WTC11 (cell line): Measurements from ENCODE around the gene PSMA4. TPM values are rescaled to one million over a fixed set of nuclear protein-coding genes. Genes with fewer than 3 reads are reported as not detected.

Source experiments
- ATAC-seq: fragments of 200-7000 bp; cut with Tn5 transposase; 2 replicates; pipeline ENCODE4 v1.10.0; 2021; ENCODE audit warnings: mild to moderate bottlenecking, moderate library complexity
- CTCF ChIA-PET: fragments of 300-600 bp; sonication (Branson Sonifier 250); formaldehyde crosslinking; loops from one replicate; lab custom pipeline; 2021; ENCODE audit warnings: antibody characterized with exemption; lab: Charles Lee
- POLR2A ChIA-PET: fragments of 350-600 bp; sonication (Branson Sonifier 250); formaldehyde crosslinking; loops from one replicate; lab custom pipeline; 2021; ENCODE audit warnings: antibody characterized with exemption; lab: Charles Lee
- DNase-seq: peaks from one replicate; pipeline ENCODE4 v3.0.0; 2021; ENCODE audit warnings: low spot score
- H3K27ac Mint-ChIP-seq: 2 replicates; pipeline ENCODE4 v1.8.0; 2021; ENCODE audit warnings: mixed read lengths
- H3K27me3 Mint-ChIP-seq: 2 replicates; pipeline ENCODE4 v1.8.0; 2021; ENCODE audit warnings: low read depth, mild to moderate bottlenecking, moderate library complexity, mixed read lengths
- H3K36me3 Mint-ChIP-seq: 2 replicates; pipeline ENCODE4 v1.8.0; 2021; ENCODE audit warnings: mixed read lengths
- H3K4me1 Mint-ChIP-seq: 2 replicates; pipeline ENCODE4 v1.8.0; 2022; ENCODE audit warnings: mixed read lengths
- H3K4me3 Mint-ChIP-seq: 2 replicates; pipeline ENCODE4 v1.8.0; 2021; ENCODE audit warnings: mild to moderate bottlenecking, moderate library complexity, mixed read lengths
- H3K9me3 Mint-ChIP-seq: 2 replicates; pipeline ENCODE4 v1.8.0; 2021; ENCODE audit warnings: mixed read lengths
- CREB1 ChIP-seq: sonication (generic); formaldehyde crosslinking; IDR thresholded peaks from 2 replicates; pipeline ENCODE4 v1.8.0; 2023; ENCODE audit warnings: mild to moderate bottlenecking, missing genetic modification reagents
- CREM ChIP-seq: sonication (generic); formaldehyde crosslinking; IDR thresholded peaks from 2 replicates; pipeline ENCODE4 v1.8.1; 2022; ENCODE audit warnings: mild to moderate bottlenecking, missing genetic modification reagents, moderate library complexity
- MAX ChIP-seq: sonication (generic); formaldehyde crosslinking; IDR thresholded peaks from 2 replicates; pipeline ENCODE4 v1.8.0; 2022; ENCODE audit warnings: mild to moderate bottlenecking, missing genetic modification reagents
- NFATC4 ChIP-seq: fragments of 250-450 bp; sonication (Bioruptor Pico); IDR thresholded peaks from 2 replicates; pipeline ENCODE4 v1.9.0; 2021; ENCODE audit warnings: mild to moderate bottlenecking
- NR1H2 ChIP-seq: sonication (generic); formaldehyde crosslinking; IDR thresholded peaks from 2 replicates; pipeline ENCODE4 v1.9.0; 2021; ENCODE audit warnings: mild to moderate bottlenecking, moderate library complexity, missing genetic modification reagents
- OVOL2 ChIP-seq: fragments of 250-450 bp; sonication (Bioruptor Pico); IDR thresholded peaks from 2 replicates; pipeline ENCODE4 v1.9.0; 2021; ENCODE audit warnings: mild to moderate bottlenecking, borderline replicate concordance
- SP1 ChIP-seq: sonication (generic); formaldehyde crosslinking; conservative IDR thresholded peaks from 2 replicates; pipeline ENCODE4 v1.8.1; 2022; ENCODE audit warnings: missing genetic modification reagents
- TEAD1 ChIP-seq: sonication (generic); formaldehyde crosslinking; IDR thresholded peaks from 2 replicates; pipeline ENCODE4 v1.8.0; 2022; ENCODE audit warnings: mild to moderate bottlenecking, missing genetic modification reagents
- ZBTB21 ChIP-seq: sonication (generic); formaldehyde crosslinking; IDR thresholded peaks from 2 replicates; pipeline ENCODE4 v1.8.1; 2023; ENCODE audit warnings: mild to moderate bottlenecking, missing genetic modification reagents, borderline replicate concordance
- ZBTB43 ChIP-seq: sonication (generic); formaldehyde crosslinking; IDR thresholded peaks from 2 replicates; pipeline ENCODE4 v1.8.1; 2023; ENCODE audit warnings: mild to moderate bottlenecking, missing genetic modification reagents
- ZNF671 ChIP-seq: fragments of 250-450 bp; sonication (Bioruptor Pico); IDR thresholded peaks from 2 replicates; pipeline ENCODE4 v1.8.0; 2021; ENCODE audit warnings: mild to moderate bottlenecking
- ZSCAN18 ChIP-seq: fragments of 250-450 bp; sonication (Bioruptor Pico); IDR thresholded peaks from 2 replicates; pipeline ENCODE4 v2.1.2; 2022; ENCODE audit warnings: mild to moderate bottlenecking, moderate library complexity
- total RNA-seq: library from RNA; stranded (reverse); gene quantifications from 3 replicates; pipeline ENCODE4 v1.2.3, GENCODE V29; 2021
- TF ChIP-seq, protein P1 (sequence below): sonication (generic); formaldehyde crosslinking; IDR thresholded peaks from 2 replicates; pipeline ENCODE4 v1.8.1; 2022; ENCODE audit warnings: mild to moderate bottlenecking, moderate library complexity, missing genetic modification reagents
- TF ChIP-seq, protein P2 (sequence below): sonication (generic); formaldehyde crosslinking; IDR thresholded peaks from 2 replicates; pipeline ENCODE4 v1.8.0; 2023; ENCODE audit warnings: missing genetic modification reagents, mild to moderate bottlenecking, borderline replicate concordance
- TF ChIP-seq, protein P3 (sequence below): sonication (generic); formaldehyde crosslinking; IDR thresholded peaks from 2 replicates; pipeline ENCODE4 v1.8.0; 2022; ENCODE audit warnings: missing genetic modification reagents
- TF ChIP-seq, protein P4 (sequence below): fragments of 250-450 bp; sonication (Bioruptor Pico); IDR thresholded peaks from 2 replicates; pipeline ENCODE4 v1.9.0; 2021; ENCODE audit warnings: mild to moderate bottlenecking, borderline replicate concordance

PSMA4 gene
- total RNA-seq, 1 experiment from 2014 or later: 281 TPM

GRCh38 chr15:78565097-78565950 is 25.1 kb downstream of the PSMA4 start, which contains the start of gene CHRNA5:
CHRNA5 (plus strand) TSS chr15:78565520; CDS start chr15:78565720, 200 bp downstream.
- peak within 1 kb of the TSS; percentile 80 for H3K27ac Mint-ChIP-seq
- CTCF ChIA-PET: interaction anchor here (0.6 to 2.3 kb wide), 24 partner anchors 10 to 457 kb away, joined by 3 to 18 read pairs (median 5); partner anchors contain the start of genes ADAMTS7, CHRNA3, CRABP1 and IREB2
- peak; percentile 96 for ATAC-seq
- peak within 1 kb of the TSS; percentile 90 for H3K4me3 Mint-ChIP-seq
- no peaks in the 10 kb centered on the region for H3K36me3 Mint-ChIP-seq
- H3K27me3 Mint-ChIP-seq: no peaks in the 10 kb centered on the region; the same call in 1 of the 2 replicates
- no peaks in the 10 kb centered on the region for H3K9me3 Mint-ChIP-seq
- peaks cover 23% of the 10 kb centered on the region for H3K4me1 Mint-ChIP-seq
- peak; percentile 100 for DNase-seq
- TF ChIP-seq, protein P1, sequence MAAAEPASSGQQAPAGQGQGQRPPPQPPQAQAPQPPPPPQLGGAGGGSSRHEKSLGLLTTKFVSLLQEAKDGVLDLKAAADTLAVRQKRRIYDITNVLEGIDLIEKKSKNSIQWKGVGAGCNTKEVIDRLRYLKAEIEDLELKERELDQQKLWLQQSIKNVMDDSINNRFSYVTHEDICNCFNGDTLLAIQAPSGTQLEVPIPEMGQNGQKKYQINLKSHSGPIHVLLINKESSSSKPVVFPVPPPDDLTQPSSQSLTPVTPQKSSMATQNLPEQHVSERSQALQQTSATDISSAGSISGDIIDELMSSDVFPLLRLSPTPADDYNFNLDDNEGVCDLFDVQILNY (CRISPR knock-in tag): peak; percentile 47; the same call in 1 of the 2 replicates
- no peak for TF ChIP-seq NR1H2
- TF ChIP-seq, protein P2, sequence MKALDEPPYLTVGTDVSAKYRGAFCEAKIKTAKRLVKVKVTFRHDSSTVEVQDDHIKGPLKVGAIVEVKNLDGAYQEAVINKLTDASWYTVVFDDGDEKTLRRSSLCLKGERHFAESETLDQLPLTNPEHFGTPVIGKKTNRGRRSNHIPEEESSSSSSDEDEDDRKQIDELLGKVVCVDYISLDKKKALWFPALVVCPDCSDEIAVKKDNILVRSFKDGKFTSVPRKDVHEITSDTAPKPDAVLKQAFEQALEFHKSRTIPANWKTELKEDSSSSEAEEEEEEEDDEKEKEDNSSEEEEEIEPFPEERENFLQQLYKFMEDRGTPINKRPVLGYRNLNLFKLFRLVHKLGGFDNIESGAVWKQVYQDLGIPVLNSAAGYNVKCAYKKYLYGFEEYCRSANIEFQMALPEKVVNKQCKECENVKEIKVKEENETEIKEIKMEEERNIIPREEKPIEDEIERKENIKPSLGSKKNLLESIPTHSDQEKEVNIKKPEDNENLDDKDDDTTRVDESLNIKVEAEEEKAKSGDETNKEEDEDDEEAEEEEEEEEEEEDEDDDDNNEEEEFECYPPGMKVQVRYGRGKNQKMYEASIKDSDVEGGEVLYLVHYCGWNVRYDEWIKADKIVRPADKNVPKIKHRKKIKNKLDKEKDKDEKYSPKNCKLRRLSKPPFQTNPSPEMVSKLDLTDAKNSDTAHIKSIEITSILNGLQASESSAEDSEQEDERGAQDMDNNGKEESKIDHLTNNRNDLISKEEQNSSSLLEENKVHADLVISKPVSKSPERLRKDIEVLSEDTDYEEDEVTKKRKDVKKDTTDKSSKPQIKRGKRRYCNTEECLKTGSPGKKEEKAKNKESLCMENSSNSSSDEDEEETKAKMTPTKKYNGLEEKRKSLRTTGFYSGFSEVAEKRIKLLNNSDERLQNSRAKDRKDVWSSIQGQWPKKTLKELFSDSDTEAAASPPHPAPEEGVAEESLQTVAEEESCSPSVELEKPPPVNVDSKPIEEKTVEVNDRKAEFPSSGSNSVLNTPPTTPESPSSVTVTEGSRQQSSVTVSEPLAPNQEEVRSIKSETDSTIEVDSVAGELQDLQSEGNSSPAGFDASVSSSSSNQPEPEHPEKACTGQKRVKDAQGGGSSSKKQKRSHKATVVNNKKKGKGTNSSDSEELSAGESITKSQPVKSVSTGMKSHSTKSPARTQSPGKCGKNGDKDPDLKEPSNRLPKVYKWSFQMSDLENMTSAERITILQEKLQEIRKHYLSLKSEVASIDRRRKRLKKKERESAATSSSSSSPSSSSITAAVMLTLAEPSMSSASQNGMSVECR (CRISPR knock-in tag): peak; percentile 70; the same call in 1 of the 2 replicates
- TF ChIP-seq OVOL2 (CRISPR knock-in tag): no peak
- no peak for TF ChIP-seq CREB1
- peak; percentile 65; the same call in 1 of the 2 replicates for TF ChIP-seq MAX (CRISPR knock-in tag)
- TF ChIP-seq ZNF671 (CRISPR knock-in tag): peak; percentile 65; the same call in 1 of the 2 replicates
- TF ChIP-seq CREM (CRISPR knock-in tag): peak; percentile 75; the same call in 1 of the 2 replicates
- TF ChIP-seq ZBTB21: peak; percentile 77; the same call in 1 of the 2 replicates
- TF ChIP-seq, protein P3, sequence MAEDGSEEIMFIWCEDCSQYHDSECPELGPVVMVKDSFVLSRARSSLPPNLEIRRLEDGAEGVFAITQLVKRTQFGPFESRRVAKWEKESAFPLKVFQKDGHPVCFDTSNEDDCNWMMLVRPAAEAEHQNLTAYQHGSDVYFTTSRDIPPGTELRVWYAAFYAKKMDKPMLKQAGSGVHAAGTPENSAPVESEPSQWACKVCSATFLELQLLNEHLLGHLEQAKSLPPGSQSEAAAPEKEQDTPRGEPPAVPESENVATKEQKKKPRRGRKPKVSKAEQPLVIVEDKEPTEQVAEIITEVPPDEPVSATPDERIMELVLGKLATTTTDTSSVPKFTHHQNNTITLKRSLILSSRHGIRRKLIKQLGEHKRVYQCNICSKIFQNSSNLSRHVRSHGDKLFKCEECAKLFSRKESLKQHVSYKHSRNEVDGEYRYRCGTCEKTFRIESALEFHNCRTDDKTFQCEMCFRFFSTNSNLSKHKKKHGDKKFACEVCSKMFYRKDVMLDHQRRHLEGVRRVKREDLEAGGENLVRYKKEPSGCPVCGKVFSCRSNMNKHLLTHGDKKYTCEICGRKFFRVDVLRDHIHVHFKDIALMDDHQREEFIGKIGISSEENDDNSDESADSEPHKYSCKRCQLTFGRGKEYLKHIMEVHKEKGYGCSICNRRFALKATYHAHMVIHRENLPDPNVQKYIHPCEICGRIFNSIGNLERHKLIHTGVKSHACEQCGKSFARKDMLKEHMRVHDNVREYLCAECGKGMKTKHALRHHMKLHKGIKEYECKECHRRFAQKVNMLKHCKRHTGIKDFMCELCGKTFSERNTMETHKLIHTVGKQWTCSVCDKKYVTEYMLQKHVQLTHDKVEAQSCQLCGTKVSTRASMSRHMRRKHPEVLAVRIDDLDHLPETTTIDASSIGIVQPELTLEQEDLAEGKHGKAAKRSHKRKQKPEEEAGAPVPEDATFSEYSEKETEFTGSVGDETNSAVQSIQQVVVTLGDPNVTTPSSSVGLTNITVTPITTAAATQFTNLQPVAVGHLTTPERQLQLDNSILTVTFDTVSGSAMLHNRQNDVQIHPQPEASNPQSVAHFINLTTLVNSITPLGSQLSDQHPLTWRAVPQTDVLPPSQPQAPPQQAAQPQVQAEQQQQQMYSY (CRISPR knock-in tag): peak; percentile 55
- TF ChIP-seq, protein P4, sequence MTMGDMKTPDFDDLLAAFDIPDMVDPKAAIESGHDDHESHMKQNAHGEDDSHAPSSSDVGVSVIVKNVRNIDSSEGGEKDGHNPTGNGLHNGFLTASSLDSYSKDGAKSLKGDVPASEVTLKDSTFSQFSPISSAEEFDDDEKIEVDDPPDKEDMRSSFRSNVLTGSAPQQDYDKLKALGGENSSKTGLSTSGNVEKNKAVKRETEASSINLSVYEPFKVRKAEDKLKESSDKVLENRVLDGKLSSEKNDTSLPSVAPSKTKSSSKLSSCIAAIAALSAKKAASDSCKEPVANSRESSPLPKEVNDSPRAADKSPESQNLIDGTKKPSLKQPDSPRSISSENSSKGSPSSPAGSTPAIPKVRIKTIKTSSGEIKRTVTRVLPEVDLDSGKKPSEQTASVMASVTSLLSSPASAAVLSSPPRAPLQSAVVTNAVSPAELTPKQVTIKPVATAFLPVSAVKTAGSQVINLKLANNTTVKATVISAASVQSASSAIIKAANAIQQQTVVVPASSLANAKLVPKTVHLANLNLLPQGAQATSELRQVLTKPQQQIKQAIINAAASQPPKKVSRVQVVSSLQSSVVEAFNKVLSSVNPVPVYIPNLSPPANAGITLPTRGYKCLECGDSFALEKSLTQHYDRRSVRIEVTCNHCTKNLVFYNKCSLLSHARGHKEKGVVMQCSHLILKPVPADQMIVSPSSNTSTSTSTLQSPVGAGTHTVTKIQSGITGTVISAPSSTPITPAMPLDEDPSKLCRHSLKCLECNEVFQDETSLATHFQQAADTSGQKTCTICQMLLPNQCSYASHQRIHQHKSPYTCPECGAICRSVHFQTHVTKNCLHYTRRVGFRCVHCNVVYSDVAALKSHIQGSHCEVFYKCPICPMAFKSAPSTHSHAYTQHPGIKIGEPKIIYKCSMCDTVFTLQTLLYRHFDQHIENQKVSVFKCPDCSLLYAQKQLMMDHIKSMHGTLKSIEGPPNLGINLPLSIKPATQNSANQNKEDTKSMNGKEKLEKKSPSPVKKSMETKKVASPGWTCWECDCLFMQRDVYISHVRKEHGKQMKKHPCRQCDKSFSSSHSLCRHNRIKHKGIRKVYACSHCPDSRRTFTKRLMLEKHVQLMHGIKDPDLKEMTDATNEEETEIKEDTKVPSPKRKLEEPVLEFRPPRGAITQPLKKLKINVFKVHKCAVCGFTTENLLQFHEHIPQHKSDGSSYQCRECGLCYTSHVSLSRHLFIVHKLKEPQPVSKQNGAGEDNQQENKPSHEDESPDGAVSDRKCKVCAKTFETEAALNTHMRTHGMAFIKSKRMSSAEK (CRISPR knock-in tag): 0 out of 2 replicates have a peak, but pooled peaks have one; percentile 56
- TF ChIP-seq TEAD1 (CRISPR knock-in tag): peak; percentile 77; the same call in 1 of the 2 replicates
- peak; percentile 71 for TF ChIP-seq SP1 (CRISPR knock-in tag)
- TF ChIP-seq ZBTB43 (CRISPR knock-in tag): no peak
- TF ChIP-seq NFATC4 (CRISPR knock-in tag): peak; percentile 47; the same call in 1 of the 2 replicates
- no peak for TF ChIP-seq ZSCAN18 (CRISPR knock-in tag)
- TF ChIP-seq, all 79 proteins: peak for 11
- POLR2A ChIA-PET: interaction anchor here (0.6 to 2.9 kb wide), 17 partner anchors 9 to 322 kb away, joined by 3 to 35 read pairs (median 4); partner anchors contain the start of genes ADAMTS7, CHRNA3, HYKK and IREB2
